Parathyroid adenoma (tissue), 2 donors: Measurements from ENCODE around the gene NUDT1.

Source experiments
- H2AFZ ChIP-seq: fragments of 300-600 bp; sonication (generic); one replicate; pipeline ENCODE4 v1.7.0; 2017; ENCODE audit warnings: antibody characterized with exemption, mild to moderate bottlenecking
- H3K27ac ChIP-seq: fragments of 300-600 bp; sonication (generic); one replicate; pipeline ENCODE4 v1.7.0; 2017
- H3K27me3 ChIP-seq: fragments of 300-600 bp; sonication (generic); one replicate; pipeline ENCODE4 v1.7.0; 2017; ENCODE audit warnings: low read length; ENCODE audit not compliant: control insufficient read depth, insufficient read depth
- H3K36me3 ChIP-seq: fragments of 300-600 bp; sonication (generic); one replicate; pipeline ENCODE4 v1.7.0; 2017; ENCODE audit warnings: low read length; ENCODE audit not compliant: control insufficient read depth, insufficient read depth
- H3K4me1 ChIP-seq: fragments of 300-600 bp; sonication (generic); one replicate; pipeline ENCODE4 v1.7.0; 2017; ENCODE audit warnings: control low read depth
- H3K4me2 ChIP-seq: fragments of 300-600 bp; sonication (generic); one replicate; pipeline ENCODE4 v1.7.0; 2017; ENCODE audit warnings: low read length
- H3K4me3 ChIP-seq: fragments of 300-600 bp; sonication (generic); one replicate; pipeline ENCODE4 v1.7.0; 2017; ENCODE audit warnings: low read depth, low read length
- H3K79me2 ChIP-seq: fragments of 300-600 bp; sonication (generic); one replicate; pipeline ENCODE4 v1.7.0; 2017; ENCODE audit warnings: control low read depth
- H3K9ac ChIP-seq: fragments of 300-600 bp; sonication (generic); one replicate; pipeline ENCODE4 v1.7.0; 2017; ENCODE audit warnings: mild to moderate bottlenecking
- H3K9me3 ChIP-seq: fragments of 300-600 bp; sonication (generic); one replicate; pipeline ENCODE4 v1.7.0; 2017; ENCODE audit warnings: low read length; ENCODE audit not compliant: control insufficient read depth
- CTCF ChIP-seq: fragments of 300-600 bp; sonication (generic); IDR thresholded peaks from one replicate; pipeline ENCODE4 v1.7.0; 2017; ENCODE audit warnings: antibody characterized with exemption, mild to moderate bottlenecking
- donor health status: primary hyperparathyroidism.

NUDT1 gene

GRCh38 chr7:2282185-2282751 lies 40.2 kb downstream of the NUDT1 start:
- H3K9ac ChIP-seq = no peak overlapping the region
- no peak overlapping the region for H3K4me2 ChIP-seq
- no peaks in the 10 kb centered on the region for H3K27me3 ChIP-seq
- no peak overlapping the region for H3K27ac ChIP-seq
- H3K4me3 ChIP-seq = no peak overlapping the region
- no peak for TF ChIP-seq CTCF
- no peaks in the 10 kb centered on the region for H3K9me3 ChIP-seq
- H3K79me2 ChIP-seq = no peaks in the 10 kb centered on the region
- H3K4me1 ChIP-seq = no peaks in the 10 kb centered on the region
- H3K36me3 ChIP-seq = no peaks in the 10 kb centered on the region
- no peak overlapping the region for H2AFZ ChIP-seq

GRCh38 chr7:2283074-2283473 lies 41.0 kb downstream of the NUDT1 start:
- no peaks in the 10 kb centered on the region for H3K9me3 ChIP-seq
- no peak for TF ChIP-seq CTCF

GRCh38 chr7:2287745-2288144 lies 45.7 kb downstream of the NUDT1 start:
- no peaks in the 10 kb centered on the region for H3K9me3 ChIP-seq
- H3K4me3 ChIP-seq = no peak overlapping the region
- no peaks in the 10 kb centered on the region for H3K27me3 ChIP-seq
- no peak overlapping the region for H2AFZ ChIP-seq
- no peak overlapping the region for H3K9ac ChIP-seq
- no peak overlapping the region for H3K4me2 ChIP-seq
- no peak overlapping the region for H3K27ac ChIP-seq
- no peak for TF ChIP-seq CTCF
- no peaks in the 10 kb centered on the region for H3K36me3 ChIP-seq
- H3K4me1 ChIP-seq = no peaks in the 10 kb centered on the region
- peaks cover 2% of the 10 kb centered on the region for H3K79me2 ChIP-seq

More at GRCh38 chr7:2283074-2283473, 41.0 kb downstream of the NUDT1 start:
- H2AFZ ChIP-seq = no peak overlapping the region
- H3K9ac ChIP-seq = no peak overlapping the region
- H3K4me1 ChIP-seq = no peaks in the 10 kb centered on the region
- no peaks in the 10 kb centered on the region for H3K27me3 ChIP-seq
- no peak overlapping the region for H3K27ac ChIP-seq
- H3K36me3 ChIP-seq = no peaks in the 10 kb centered on the region
- H3K4me3 ChIP-seq = no peak overlapping the region
- H3K79me2 ChIP-seq = no peaks in the 10 kb centered on the region
- H3K4me2 ChIP-seq = no peak overlapping the region

GRCh38 chr7:2288503-2288902 lies 46.5 kb downstream of the NUDT1 start:
- Histone ChIP-seq H3K9me3 (no peaks in the 10 kb centered on the region), H3K27ac (no peak overlapping the region), H3K4me2 (no peak overlapping the region), H3K79me2 (peaks cover 2% of the 10 kb centered on the region), H2AFZ (no peak overlapping the region), H3K9ac (no peak overlapping the region), H3K4me1 (no peaks in the 10 kb centered on the region), H3K27me3 (no peaks in the 10 kb centered on the region), H3K36me3 (no peaks in the 10 kb centered on the region), H3K4me3 (no peak overlapping the region)
- no peak for TF ChIP-seq CTCF

- no peaks in the 10 kb centered on the region for H3K27me3 ChIP-seq
- H3K9me3 ChIP-seq = no peaks in the 10 kb centered on the region
- no peak for TF ChIP-seq CTCF
- no peak overlapping the region for H3K27ac ChIP-seq
- H3K4me1 ChIP-seq = no peaks in the 10 kb centered on the region
- H3K79me2 ChIP-seq = peaks cover 2% of the 10 kb centered on the region
- H3K4me2 ChIP-seq = no peak overlapping the region
- no peaks in the 10 kb centered on the region for H3K36me3 ChIP-seq
- no peak overlapping the region for H3K4me3 ChIP-seq
- H3K9ac ChIP-seq = no peak overlapping the region
- no peak overlapping the region for H2AFZ ChIP-seq
Measured at GRCh38 chr7:2289111-2289586, 47.1 kb downstream of the NUDT1 start.
